HG03520 (cell line): ENCODE data around the gene FBXW7.
A peak's percentile ranks its signal among the peaks of the same experiment; 100 is the strongest.

Source experiments
- ATAC-seq: cut with Tn5 transposase; IDR thresholded peaks from one replicate; pipeline ENCODE4 v1.9.1; 2021; ENCODE audit warnings: mild to moderate bottlenecking, moderate library complexity; ENCODE audit not compliant: unreplicated experiment

FBXW7 gene

DNA sequence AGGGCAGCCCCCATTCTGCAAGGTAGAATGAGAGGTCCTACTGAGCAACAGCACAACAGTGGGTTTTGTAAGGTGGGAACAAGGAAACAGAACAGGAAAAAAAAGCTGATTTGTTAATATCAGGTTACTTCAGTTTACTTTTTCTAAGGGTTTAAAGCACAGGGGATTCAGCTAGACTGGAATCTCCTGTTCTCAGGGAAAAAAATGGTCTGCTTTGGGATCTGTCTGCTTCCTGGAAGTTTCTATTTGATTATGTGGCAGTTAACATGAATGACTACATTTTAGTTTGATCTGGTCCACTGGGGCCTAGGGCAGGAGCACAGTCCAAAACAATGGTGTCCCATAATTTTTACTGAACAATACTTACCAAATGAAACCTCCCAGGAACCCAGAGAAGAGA is 104.6 kb downstream of the FBXW7 start:
- no peak for ATAC-seq

DNA sequence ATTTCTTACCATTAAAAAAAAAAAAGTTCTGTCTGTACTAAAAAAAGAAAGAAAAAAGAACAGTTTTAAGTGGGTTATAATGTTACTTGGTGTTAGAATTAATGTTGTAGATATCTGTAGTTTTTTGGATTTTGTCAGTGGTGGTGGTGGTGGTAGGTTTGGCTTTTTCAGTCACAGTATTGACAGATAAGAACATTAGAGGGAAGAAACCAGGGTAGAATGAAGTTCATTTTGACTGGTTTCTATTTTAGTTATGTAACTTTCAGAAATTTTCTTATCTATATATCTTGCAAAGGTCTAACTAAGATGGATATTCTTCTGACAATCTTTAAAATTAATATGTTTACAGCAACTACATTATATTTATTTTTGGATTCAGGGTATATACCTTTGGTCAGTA is 105.4 kb downstream of the FBXW7 start:
- ATAC-seq, result no peak

DNA sequence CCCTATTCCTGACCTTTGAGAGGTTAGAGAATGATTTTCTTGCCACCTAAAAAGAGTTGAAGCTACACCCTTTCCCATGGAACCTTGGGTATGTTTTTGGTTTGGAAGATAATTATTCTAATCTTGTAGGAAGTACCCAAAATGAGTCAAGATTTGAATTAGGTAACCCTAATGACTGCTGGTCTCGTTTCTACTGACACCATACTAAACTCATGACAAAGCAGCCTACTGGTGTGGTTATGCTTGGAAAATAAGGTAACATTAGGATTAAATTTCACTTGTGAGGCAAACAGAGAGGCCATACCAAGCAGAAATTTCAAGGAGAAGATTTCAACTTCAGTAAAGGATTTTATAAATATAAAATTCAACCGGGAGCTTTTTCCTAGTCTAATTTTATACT is 107.9 kb downstream of the FBXW7 start:
- no peak for ATAC-seq

DNA sequence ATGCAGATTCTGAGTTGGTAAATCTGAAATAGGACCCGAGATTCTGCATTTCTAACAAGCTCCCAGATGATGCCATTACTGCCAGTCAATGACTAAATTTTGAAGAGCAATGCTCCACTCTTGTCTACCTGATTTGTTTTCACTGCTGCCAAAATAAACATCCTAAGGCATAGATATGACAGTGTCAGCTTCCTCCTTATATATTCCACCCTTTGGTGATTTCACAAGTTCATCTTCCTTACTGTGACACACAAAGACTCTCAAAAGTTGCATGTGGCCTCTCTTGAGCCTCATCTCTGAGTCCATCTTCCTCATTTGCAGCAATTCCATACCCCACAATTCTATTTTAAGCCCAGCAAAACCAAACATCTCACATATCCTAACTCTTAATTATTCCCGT is 110.9 kb downstream of the FBXW7 start:
- ATAC-seq, result no peak

DNA sequence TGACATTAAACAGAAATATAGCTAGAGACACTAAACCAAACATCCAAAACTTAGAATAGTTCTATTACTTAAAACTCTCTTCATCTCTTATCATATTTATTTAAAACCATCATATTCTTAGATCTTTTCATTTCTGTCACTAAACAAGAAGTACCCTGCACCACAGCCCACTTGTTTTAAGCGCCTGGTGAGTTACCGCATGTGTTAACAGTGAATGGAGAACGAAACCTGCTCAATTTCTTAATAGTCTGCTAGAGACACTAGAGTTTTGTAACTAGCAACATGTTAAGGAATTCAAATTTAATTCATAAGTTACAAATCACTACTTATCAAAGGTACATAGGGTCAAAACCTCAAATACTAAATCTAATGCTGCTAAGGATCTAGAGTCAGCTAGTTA is 111.5 kb downstream of the FBXW7 start:
- no peak for ATAC-seq

DNA sequence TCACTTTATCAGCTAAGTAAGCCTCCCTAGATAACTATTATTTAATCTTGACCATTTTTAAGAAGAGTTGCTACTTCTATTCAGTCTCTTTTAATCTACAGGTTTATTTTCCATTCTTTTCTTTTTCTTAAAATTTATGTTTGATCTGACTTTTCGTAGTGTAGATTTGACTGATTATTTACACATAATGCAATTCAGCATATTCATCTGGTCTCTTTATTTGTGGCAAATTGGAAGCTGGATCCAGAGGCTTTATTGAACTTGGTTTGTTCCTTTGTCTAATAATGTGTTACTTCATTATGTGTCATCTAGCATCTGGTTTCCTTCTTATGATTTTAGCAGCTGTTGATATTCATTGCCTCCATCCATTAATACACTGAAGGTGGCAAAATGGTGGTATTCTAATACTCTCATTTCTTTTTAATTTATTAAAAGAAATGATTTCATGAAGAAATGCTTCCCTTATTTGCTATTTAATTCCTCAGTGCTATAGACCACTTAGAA is 113.0 kb downstream of the FBXW7 start:
- no peak for ATAC-seq

DNA sequence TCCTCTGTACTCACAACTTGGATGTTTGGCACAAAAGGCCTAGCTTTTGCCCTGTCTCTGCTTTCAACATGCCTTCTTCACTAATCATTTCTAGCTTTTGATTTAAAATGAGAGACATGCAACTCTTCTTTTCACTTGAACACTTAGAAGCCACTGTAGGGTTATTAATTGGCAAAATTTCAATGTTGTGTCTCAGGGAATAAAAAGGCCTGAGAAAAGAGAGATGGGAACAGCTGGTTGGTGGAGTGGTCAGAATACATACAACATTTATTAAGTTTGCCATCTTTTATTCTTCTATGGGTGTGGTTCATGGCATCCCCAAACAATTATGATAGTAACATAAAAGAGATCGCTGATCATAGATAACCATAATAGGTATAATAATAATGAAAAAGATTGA is 114.3 kb downstream of the FBXW7 start:
- no peak for ATAC-seq

DNA sequence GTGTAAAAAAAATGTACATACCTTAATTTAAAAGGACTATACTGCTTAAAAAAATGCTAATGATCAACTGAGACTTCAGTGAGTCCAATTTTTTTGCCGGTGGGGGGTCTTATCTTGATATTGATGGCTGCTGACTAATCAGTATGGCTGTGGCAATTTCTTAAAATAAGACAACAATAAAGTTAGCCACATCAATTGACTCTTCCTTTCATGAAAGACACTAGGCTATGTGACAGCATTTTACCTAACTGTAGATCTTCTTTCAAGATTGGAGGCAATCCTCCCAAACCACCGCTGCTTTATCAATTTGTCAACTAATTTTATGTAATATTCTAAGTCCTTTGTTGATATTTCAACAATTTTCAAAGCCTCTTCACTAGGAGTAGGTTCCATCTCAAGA is 116.1 kb downstream of the FBXW7 start:
- ATAC-seq, result no peak

DNA sequence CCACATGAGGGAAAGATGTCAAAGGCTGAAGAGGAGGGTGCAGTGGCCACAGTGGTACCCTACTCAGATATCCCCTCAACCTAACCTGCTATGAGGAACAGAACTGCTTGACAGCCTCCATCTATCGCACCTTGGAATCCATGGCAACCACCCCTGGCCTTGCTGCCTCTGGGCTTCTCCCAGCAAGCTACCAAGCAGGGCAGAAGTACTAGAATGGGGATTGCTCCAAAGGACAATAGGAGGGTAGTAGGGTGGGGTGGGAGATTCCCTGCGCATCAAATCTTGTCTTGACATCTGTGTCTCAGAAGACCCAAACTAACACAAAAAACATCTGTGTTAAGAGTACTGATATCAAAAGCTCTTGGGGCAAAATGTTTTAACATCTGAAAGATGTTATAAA is 118.2 kb downstream of the FBXW7 start:
- no peak for ATAC-seq

DNA sequence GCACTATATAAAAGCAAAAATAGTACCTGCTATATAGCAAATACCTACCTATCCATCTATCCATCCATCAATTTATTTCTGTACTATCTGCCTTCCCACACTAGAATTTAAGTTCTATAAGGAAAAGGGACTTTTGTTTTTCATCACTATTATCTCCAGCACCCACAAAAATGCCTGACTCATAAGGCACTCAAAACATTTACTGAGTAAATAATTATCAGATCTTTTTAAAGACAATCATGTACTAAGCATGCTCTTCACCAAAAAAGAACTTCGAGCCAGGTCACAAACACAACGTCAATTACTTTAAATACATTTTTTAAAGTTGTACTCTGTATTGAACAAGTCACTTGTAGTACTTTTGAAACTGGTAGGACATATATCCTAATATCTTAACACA is 119.9 kb downstream of the FBXW7 start:
- ATAC-seq, result no peak

DNA sequence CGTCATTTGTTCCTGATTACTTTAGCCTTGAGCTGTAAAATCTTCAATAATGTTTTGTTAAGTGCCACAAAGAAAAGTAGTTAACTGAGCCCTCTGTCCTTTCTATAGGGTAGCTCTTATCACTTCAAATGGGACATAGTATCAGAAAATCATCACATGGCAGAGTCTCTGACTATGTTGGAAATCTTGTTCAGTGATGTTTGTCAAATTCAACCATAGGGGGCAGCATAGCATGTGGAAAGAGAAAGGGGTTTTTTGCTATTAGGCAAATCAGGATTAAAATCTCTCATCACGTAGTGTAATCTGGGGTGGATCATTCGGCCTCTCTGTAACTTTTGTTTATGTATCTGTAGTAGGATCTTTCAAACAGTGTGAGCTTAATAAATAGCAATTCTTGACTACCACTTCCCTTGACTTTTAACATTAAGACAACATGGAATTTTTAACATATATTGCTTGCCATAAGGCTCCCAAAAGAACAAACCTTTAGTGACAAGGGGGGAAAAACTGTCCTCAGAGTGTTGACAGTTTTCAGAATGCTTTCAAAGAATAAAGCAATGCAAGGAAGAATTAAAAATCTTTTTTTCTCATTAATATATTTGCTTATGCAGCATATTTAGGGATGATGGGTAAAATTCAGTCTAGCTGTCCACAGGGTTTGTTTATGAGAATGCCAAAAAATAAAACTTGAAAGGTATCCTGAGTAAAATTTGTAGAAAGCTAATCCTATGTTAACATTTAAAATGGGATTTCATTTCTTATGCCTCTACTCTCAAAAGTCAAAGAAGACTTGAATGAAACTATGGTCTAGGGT is 127.2 kb downstream of the FBXW7 start:
- ATAC-seq, result peak; percentile 50

DNA sequence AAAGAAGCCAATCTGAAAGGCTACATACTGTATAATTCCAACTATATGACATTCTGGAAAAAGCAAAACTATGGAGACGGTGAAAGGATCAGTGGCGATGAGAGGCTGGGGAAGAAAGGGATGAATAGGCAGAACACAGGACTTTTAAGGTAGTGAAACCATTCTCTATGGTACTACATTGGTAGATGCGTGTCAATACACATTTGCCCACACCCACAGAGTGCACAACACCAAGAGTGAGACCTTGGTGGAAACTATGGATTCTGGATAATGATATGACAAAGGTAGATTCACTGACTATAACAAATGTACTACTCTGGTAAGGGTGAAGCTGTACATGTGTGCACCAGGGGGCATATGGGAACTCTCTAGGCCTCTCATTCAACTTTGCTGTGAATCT is 134.5 kb downstream of the FBXW7 start:
- ATAC-seq, result no peak

DNA sequence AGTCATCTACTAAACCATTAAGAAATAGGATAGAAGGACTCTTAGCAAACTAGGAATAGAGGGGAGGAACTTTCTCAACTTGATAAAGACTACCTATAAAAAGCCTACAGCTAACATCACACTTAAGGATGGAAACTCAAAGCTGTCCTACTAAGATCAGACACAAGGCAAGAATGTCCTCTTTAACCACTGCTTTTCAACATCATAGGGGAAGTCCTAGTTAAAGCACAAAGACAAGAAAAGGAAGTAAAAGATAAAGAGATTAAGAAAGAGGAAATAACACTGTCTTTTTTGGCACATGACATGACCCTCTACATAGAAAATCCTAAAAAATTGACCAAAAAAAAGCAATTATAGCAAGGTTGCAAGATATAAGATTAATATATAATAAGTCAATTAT is 136.6 kb downstream of the FBXW7 start:
- ATAC-seq, result no peak

DNA sequence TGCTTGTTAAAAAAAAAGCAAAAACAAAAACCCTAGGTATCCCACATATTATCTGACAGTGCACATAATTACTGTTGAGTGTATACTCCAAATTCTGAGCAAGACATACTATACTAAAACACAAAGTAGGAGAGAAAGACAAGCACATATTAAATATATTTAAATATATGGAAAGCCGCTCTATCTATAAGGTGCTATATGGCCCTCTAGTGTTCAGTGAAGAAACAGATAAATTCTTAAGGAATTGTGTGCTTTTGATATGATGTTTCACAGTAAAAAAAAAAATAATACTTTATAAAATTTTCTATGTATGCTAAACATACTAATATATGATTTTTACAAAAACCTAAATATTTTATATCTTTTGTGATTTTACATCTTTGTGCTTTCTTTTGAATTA is 137.8 kb downstream of the FBXW7 start:
- no peak for ATAC-seq

DNA sequence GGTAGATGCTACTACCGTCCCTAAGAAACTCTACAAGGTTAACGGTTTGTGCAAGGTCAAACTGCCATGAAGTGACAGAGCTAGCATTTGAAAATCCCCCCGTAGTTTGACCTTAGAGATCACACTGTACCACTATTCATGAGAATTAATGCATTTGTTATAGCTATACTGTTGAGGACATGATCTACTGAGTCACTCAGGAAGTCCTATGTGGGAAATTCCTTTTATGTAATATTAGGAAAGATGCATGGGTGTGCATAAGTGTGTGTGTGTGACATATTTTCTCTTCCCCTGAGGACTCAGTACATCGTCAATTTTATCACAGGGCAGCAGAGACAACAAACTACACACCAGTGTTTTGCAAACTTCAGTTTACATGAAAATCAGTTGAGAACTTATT is 141.1 kb downstream of the FBXW7 start:
- no peak for ATAC-seq

DNA sequence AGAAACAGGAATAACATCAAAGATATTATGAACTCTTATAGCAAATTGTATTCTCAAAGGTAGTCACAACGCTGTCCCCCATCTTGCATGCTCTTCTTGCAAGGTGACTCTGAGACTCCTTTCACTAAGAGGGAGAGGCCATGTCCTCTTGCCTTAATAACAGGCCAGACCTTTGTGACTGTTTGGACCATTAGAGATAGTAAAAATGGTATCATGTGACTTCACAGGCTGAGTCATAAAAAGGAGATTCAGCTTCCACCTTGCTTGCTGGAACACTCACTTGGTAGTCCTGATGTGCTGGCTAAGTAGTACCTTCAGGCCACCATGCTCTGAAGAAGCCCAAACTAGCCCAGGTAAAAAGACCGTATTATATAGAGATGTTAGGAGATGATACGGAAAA is 143.8 kb downstream of the FBXW7 start:
- ATAC-seq, result no peak

DNA sequence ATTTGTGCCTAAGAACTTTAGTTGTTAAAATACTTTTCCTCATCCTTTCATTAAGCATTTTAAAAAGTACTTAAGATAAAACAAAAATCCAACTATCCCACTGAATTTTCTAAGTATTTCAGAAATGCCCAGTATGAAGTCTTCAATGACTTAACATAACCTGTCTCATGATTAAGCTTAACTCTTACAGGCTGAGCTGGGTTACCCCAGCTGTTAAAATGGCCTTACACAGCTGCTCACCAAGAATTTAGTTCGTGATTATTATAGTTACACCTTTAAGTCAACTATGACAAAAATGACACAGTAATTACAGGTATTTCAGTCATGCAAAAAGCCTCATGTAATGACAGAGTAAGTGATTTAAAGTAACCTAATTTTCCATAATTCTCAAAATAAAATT is 145.7 kb downstream of the FBXW7 start:
- no peak for ATAC-seq

DNA sequence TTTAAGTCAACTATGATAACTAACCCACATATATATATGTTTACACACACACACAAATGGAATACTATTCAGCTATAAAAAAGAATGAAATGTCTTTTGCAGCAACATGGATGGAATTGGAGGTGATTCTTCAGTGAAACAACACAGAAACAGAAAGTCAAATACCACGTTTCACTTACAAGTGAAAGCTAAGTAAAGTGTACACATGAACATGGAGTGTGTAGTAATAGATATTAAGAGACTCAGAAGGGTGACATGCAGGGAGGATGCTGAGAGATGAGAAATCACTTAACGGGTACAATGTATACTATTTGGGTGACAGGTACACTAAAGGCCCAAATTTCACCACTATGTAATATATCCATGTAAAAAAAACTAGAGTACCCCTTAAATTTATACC is 146.5 kb downstream of the FBXW7 start:
- no peak for ATAC-seq

DNA sequence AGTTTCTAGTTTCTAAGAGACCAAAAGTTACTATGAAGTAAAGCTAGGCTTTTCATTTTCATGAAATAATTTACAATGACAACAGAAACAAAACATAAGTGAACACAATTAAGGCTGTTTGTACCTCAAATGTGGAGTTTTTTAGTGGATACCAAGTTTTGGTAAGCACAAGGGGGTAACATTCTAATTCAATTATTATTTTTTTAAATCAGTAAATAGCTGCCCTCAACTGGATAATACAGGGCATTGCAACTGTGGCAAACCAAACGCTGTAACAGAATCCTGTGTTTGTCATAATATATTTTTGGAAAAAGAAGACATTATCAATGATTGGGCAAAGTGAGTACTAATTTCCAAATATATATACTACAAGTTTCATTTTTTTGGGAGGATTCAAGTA is 150.3 kb downstream of the FBXW7 start:
- no peak for ATAC-seq

DNA sequence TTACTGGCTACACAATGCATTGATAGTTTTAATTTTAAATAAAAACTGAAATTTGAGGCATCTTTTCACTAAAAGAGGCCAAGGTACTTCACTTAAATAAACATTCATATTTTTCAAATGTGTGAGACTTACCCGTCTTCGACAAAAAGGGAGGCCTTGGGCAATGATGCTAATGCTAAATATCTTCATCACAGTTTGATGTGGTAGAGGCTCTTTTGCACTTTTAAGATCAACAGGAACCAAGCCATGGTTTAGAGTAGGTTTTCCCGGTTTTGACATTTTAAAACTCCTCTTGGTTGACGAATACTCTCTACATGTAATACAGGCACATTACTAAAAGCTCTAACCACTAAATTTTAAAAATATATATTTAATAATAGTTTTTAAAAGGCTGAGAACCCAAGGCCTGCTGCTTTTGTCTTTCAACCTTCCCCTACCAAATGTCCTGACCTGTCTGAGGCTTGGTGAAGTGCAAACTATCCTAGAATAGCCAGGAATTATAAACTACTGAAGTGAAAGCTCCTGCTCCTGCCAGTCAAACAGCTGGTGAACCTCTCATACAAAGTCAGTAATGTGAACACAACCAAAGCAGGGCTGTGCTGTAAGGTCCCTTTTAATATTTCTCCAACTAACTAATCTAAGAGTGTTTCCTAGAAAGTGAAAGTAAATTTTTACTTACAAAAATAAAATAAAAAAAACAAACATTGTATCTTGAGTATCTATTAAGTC is 153.7 kb downstream of the FBXW7 start:
- no peak for ATAC-seq

DNA sequence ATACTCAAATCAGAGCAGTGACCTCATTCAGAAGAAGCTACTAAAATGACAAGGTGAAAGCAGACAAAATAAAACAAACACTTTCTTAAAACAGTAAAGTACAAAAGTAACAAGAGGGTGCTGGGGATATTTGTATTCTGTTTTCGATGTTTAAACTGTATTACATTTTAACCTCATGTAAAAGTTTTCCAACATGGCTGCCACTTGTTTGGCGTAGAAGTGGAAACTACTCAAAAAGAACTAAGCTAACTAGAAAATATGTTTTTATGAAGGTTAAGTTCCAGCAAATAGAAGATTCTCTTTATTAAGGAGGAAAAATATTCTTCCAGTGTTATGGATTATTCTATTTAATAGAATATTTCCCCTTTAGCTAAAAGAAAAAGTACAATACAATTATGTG is 155.0 kb downstream of the FBXW7 start:
- no peak for ATAC-seq

DNA sequence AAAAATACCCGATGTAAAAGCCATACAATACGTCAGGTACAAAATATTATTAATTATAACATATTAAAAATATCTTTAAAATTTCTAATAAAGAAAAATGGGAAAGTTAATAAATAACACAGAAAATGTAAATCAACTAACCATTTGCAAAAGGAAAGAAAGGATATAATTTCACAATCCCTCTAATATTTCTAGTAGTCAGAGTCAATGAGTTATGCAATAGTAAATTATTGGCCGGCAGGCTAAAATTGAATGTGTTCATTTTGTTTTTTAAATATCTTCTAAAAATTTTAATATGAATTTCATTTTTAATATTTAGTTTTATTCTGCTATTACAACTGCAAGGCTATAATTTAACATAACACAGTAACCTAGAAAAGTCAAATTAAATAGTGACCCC is 155.7 kb downstream of the FBXW7 start:
- no peak for ATAC-seq
